SK-N-SH treated with all-trans-retinoic acid at 6 μM for 48 hours (cell line): ENCODE data around the gene RASD2.

Experiments used
- ATAC-seq: fragments of 200-7000 bp; cut with Tn5 transposase; 3 replicates; pipeline ENCODE4 v1.9.1; 2020; ENCODE audit warnings: mild to moderate bottlenecking, moderate library complexity
- ARNTL ChIP-seq: fragments of 450-650 bp; formaldehyde crosslinking; IDR thresholded peaks from 2 replicates; pipeline ENCODE4 v1.5.0; 2020; ENCODE audit warnings: low read depth, mild to moderate bottlenecking, moderate library complexity, borderline replicate concordance
- CSDC2 ChIP-seq: fragments of 250-450 bp; sonication (Bioruptor Pico); IDR thresholded peaks from 2 replicates; pipeline ENCODE4 v1.5.0; 2020; ENCODE audit warnings: mild to moderate bottlenecking, moderate library complexity
- POU6F1 ChIP-seq: fragments of 250-450 bp; sonication (Bioruptor Pico); IDR thresholded peaks from 2 replicates; pipeline ENCODE4 v1.8.0; 2021; ENCODE audit warnings: low read depth, mild to moderate bottlenecking, moderate library complexity, borderline replicate concordance
- ZFP30 ChIP-seq: fragments of 450-650 bp; formaldehyde crosslinking; IDR thresholded peaks from 2 replicates; pipeline ENCODE4 v1.5.0; 2022; ENCODE audit warnings: mild to moderate bottlenecking, moderate library complexity

RASD2 gene

GRCh38 chr22:35601743-35602615 is 61.3 kb downstream of the RASD2 start:
- ATAC-seq: 0 out of 3 replicates have a peak, but pooled peaks have one; percentile 6
- TF ChIP-seq POU6F1 (CRISPR knock-in tag) (no peak), CSDC2 (no peak), ARNTL (CRISPR knock-in tag) (no peak), ZFP30 (CRISPR knock-in tag) (no peak)
